ENCODE measurements around the gene GJD3.

The GJD3 gene

GRCh38 chr17:40351359-40352236 is 12.9 kb downstream of the GJD3 start:
- DNase-seq = no peak

GRCh38 chr17:40350689-40351358 is 13.7 kb downstream of the GJD3 start:
- DNase-seq = no peak

GRCh38 chr17:40349895-40350688 is 14.4 kb downstream of the GJD3 start:
- DNase-seq = no peak

- DNase-seq = no peak
Observed at GRCh38 chr17:40349477-40349894, 15.1 kb downstream of the GJD3 start.

GRCh38 chr17:40348562-40349476 is 15.7 kb downstream of the GJD3 start:
- no peak for DNase-seq

GRCh38 chr17:40348136-40348504 is 16.4 kb downstream of the GJD3 start:
- no peak for DNase-seq

- no peak for DNase-seq
Observed at GRCh38 chr17:40347319-40348135, 17.0 kb downstream of the GJD3 start.

- DNase-seq = no peak
Observed at GRCh38 chr17:40346765-40347158, 17.8 kb downstream of the GJD3 start.

- DNase-seq = no peak
Observed at GRCh38 chr17:40345994-40346764, 18.4 kb downstream of the GJD3 start.

GRCh38 chr17:40345161-40345993 is 19.2 kb downstream of the GJD3 start:
- no peak for DNase-seq

- DNase-seq = no peak
Observed at GRCh38 chr17:40344421-40345160, 19.9 kb downstream of the GJD3 start.

- DNase-seq = no peak
Observed at GRCh38 chr17:40343219-40344119, 21.1 kb downstream of the GJD3 start.

- DNase-seq = no peak
Observed at GRCh38 chr17:40342504-40343218, 21.9 kb downstream of the GJD3 start.

- DNase-seq = no peak
Observed at GRCh38 chr17:40341808-40342503, 22.6 kb downstream of the GJD3 start.

- peak; percentile 79 for DNase-seq
Observed at GRCh38 chr17:40340880-40341807, 23.4 kb downstream of the GJD3 start.
